Fibroblast of the aortic adventitia (primary cell): ENCODE measurements around the gene SMIM5. TPM values are rescaled to one million over a fixed set of nuclear protein-coding genes. Genes with fewer than 3 reads are reported as not detected.

Experiments
- DNase-seq: peaks from one replicate; pipeline ENCODE4 v3.0.0-alpha.2; 2010; ENCODE audit warnings: low read depth
- H3K4me3 ChIP-seq: 2 replicates; pipeline ENCODE4 v1.5.1; 2011; ENCODE audit warnings: low read depth, mild to moderate bottlenecking, control low read depth, low read length, moderate library complexity
- total RNA-seq: library from RNA; depleted of rRNA; stranded (reverse); fragments of >200 nt; gene quantifications from 2 replicates; pipeline ENCODE4 v1.2.3, GENCODE V29; 2012; ENCODE audit warnings: low replicate concordance
- TF ChIP-seq, protein P1 (sequence below): IDR thresholded peaks from 2 replicates; pipeline ENCODE4 v1.5.1; 2011; ENCODE audit warnings: mild to moderate bottlenecking, low read length, control low read depth, inconsistent platforms; ENCODE audit not compliant: insufficient read depth

The SMIM5 gene
- total RNA-seq, 1 donor = not detected

DNA sequence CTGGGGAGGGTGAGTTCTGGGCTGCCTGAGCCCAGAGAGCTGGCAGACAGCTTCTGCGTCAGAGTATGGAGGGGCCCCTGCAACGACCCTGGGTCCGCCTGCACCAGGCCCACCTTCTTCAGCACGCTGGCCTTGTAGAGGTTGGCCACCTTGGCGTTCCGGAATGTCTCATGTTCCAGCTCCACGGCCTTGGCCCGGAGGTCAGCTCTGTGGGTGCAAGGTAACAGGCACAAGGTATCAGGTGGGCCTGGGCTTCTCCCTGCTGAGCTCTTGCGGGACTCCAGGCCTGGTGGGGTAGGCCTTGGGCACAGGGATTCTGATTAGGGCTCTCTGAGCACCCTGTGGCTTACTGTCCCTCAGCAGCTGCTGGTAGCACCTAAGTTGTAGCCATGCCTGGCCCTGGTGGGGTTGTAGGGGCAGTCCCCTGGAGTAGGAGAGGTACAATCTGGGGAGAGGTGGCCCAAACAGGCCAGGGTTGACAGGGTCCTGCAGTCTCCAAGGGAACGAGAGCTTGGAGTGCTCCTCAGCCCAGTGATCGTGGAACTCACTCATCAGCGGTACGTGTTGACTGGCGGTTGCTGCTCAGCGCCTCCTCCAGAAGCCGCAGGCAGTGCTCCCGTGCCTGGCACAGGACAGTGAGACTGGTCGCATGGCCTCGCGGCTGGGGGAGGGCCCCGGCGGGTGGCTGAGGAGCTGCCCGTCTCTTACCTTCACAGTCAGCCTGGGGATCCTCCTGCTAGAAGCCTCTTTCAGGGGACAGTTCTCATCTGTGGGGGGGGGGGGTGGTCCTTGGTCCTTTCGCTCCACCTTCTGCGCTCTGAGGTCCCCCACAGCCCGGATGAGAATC lies 2.9 kb upstream of the SMIM5 start:
- H3K4me3 ChIP-seq = no peak overlapping the region
- no peak for DNase-seq
- TF ChIP-seq, protein P1, sequence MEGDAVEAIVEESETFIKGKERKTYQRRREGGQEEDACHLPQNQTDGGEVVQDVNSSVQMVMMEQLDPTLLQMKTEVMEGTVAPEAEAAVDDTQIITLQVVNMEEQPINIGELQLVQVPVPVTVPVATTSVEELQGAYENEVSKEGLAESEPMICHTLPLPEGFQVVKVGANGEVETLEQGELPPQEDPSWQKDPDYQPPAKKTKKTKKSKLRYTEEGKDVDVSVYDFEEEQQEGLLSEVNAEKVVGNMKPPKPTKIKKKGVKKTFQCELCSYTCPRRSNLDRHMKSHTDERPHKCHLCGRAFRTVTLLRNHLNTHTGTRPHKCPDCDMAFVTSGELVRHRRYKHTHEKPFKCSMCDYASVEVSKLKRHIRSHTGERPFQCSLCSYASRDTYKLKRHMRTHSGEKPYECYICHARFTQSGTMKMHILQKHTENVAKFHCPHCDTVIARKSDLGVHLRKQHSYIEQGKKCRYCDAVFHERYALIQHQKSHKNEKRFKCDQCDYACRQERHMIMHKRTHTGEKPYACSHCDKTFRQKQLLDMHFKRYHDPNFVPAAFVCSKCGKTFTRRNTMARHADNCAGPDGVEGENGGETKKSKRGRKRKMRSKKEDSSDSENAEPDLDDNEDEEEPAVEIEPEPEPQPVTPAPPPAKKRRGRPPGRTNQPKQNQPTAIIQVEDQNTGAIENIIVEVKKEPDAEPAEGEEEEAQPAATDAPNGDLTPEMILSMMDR = no peak

DNA sequence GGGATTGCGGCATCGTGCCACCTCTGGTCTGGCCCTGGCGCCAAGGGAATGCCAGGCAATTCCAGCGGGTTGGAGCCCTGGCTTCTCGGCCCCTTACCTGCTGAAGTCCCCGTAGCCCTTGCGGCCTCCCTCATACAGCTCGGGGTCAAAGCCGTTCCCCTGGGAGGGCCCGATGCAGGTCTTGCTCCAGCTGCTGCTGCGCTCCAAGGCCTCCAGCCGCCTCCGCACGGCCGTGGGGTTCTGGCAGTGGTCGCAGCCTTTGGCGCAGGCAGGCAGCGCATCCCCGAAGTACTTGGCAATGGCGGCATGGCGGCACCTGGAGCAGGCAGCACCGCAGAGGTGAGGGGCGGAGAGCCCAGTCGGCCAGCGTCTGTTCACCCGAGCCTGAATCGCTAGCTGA lies 1.9 kb upstream of the SMIM5 start:
- TF ChIP-seq, protein P1 = no peak
- DNase-seq = no peak
- no peak overlapping the region for H3K4me3 ChIP-seq

DNA sequence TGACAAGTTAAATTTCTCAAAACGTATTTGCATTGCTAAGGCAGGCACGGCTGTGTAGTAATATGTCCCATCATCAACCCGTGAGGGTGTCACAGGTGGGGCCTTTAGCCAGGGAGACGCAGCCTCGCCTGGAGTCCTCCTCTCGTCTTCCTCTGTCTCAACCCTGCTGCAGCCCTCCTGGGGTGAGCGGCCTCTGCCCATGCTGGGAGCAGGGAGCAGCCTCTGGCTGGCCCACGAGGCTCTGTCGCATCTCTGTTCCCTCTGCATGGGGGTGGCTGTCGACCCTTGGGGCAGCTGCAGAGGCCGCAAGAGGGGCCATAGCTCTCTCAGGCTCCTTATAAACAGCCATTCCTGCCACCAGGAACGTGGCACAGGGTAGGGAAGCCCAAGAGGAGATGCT lies 806 bp upstream of the SMIM5 start:
- no peak overlapping the region for H3K4me3 ChIP-seq
- TF ChIP-seq, protein P1 = no peak
- DNase-seq = no peak

DNA sequence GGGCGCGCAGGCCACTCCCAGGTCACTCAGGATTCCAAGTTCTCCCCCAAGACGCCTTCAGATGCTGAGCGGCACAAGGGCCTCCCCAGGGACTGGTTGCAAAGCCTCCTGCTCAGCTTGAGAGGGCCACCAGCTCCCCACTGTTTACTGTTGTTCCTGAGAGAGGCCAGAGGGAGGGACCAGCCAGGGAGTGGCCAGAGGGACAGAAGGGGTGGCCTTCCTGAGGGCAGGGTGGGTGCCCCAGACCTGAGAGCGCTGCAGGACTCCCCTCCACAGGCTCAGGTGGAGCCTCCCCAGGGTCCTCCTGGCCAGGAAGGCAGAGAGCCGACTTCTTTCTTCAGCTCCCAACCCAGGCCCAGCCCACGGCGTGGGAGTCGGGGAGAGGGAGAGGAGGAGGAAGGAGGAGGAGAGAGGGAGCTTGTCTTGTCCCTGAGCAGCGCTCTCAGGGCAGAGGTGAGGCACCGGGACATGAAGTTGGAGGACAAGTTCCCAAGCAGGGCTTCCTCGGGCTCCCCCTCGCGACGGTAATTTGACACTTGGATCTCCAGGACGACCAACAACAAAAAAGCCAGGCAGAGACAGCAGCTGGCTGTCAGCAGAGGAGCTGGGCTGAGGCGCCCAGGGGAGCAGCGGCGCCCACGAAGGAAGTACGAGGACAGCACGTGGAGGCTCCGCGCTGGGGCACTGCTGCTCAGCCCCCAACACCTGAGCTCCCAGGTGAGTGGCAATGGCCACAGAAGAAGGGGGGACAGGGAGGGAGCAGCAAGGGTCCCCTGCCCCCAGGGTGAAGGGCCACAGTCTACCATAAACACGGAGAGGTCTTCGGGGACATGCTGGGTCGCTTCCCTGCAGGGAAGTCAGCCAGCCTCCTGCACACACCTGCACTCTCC lies 497 bp downstream of the SMIM5 start:
- peak; percentile 83 for DNase-seq
- TF ChIP-seq, protein P1 = peak; percentile 67
- H3K4me3 ChIP-seq = no peak overlapping the region

DNA sequence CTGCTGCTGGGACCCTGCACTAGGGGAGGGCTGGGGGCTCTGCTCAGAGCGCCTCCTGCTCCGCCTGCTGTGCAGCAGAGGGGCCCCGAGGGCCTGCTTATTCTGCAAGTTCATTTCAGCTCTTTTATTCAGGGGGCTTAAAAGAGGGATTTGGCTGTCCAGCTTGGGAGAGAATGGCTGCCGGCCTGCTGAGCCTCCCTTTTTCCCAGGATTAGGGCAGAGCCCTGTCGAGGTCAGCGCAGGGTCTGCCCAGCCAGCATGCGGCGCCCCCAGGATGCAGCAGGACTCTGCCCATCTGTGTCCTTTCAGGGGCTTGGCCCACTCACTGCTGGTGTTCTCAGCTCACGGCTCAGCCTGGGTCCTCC lies 1.1 kb downstream of the SMIM5 start:
- TF ChIP-seq, protein P1 = no peak
- DNase-seq = no peak
- no peak overlapping the region for H3K4me3 ChIP-seq

DNA sequence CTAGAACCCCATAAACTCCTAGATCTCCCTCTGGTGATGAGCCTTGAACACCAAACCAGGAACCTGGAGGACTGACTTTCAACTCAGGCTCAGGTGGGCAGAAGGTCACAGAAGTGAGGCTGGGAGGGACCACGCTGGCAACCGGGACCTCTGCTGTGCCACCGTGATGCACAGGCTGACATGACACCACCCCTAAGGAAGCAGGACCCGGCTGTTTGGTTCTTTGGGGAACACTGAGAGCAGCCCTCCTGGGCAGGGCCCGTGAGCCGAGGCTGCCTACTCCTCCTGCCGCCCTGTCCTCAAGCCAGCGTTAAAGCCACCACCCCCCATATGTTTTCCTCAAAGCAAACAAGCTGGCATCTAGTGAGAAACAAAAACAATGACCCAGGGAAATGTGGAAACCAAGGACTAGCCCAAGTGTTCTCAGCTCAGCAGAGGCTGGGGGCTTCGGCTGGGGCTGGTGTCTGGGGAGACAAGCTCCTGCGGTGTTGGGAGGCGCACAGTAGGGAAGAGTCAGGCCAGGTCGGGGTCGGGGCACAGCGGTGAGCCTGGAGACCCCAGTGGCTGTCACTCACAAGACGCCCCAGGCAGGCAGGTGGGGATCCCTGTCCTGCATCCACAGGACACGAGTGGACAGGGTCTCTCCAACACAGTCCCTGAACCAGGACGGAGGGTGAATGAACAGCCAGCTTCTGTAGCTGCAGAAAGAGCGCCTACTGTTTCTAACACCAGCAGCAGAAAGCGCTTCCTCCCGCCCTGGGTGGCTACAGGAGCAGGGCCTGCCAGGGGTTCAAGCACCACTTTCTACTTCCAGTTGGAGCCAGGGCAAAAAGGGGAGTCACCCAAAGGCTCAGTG lies 1.7 kb downstream of the SMIM5 start:
- TF ChIP-seq, protein P1 = no peak
- no peak overlapping the region for H3K4me3 ChIP-seq
- DNase-seq = no peak
